Ureter (tissue), 1 donor: Measurements from ENCODE around the gene CTBP1. TPM values are rescaled to one million over a fixed set of nuclear protein-coding genes. Genes with fewer than 3 reads are reported as not detected.
"Not testable (repeated sequence)": the region's sequence is repeated elsewhere in the genome, so short reads cannot be mapped to it uniquely, and the experiment has no call there.

Experiments
- DNase-seq: peaks from one replicate; pipeline ENCODE4 v3.0.0-alpha.2; 2020; ENCODE audit warnings: low spot score
- total RNA-seq: library from RNA; stranded (reverse); gene quantifications from one replicate; pipeline ENCODE4 v1.2.4, GENCODE V29; 2023
- donor health status: DM: yes; HTN: yes; CAD: no.

The CTBP1 gene
- total RNA-seq, 1 donor from 2014 or later = 171 TPM

- DNase-seq = no peak
These were observed 10.8 kb downstream of the CTBP1 start for GRCh38 chr4:1237981-1238675.

DNA sequence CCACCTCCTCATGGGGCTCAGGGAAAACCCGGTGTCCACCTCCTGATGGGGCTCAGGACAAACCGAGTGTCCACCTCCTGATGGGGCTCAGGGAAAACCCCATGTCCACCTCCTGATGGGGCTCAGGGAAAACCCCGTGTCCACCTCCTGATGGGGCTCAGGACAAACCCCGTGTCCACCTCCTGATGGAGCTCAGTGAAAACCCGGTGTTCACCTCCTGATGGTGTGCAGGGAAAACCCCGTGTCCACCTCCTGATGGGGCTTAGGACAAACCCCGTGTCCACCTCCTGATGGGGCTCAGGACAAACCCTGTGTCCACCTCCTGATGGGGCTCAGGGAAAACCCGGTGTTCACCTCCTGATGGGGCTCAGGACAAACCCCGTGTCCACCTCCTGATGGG lies 11.7 kb downstream of the CTBP1 start:
- DNase-seq = not testable (repeated sequence)

- not testable (repeated sequence) for DNase-seq
These were observed 12.1 kb downstream of the CTBP1 start for GRCh38 chr4:1236836-1237235.

- no peak for DNase-seq
These were observed 12.8 kb downstream of the CTBP1 start for GRCh38 chr4:1236103-1236641.

DNA sequence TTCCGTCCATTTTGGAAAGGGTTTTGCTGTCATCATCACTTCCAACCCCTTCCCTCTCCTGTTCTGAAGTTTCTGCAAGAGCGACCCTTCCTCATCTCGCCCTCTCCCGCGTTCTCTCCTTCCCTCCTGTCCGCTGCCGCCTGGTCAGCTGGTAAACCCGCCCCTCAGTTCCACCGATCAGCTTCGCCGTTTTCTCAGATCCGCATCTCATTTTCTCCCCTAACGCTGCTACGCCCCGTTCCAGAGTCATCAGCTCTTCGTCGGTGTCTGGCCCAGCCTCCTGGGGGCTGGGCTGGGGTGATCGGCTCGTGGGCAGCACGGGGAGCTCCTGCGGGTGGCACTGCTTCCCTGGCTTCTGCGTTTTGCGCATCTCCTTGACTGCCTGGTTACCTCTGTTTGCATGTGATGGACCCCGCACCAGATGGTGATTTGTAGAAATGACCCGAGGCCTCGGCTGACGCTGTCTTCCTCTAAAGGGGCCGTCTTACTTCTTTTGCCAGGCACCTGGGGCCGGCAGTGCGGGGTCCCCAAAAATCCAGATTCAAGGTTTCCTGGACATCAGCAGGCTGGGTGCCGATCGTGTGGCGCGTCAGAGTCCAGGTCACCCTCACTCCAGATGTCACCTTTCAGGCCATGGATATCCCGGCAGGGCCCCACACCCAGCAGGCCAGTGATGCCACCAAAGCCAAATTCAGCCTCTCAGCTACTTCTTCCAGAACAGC lies 13.4 kb downstream of the CTBP1 start:
- DNase-seq = no peak

- no peak for DNase-seq
These were observed 14.1 kb downstream of the CTBP1 start for GRCh38 chr4:1234811-1235292.

- no peak for DNase-seq
These were observed 14.6 kb downstream of the CTBP1 start for GRCh38 chr4:1234309-1234695.

DNA sequence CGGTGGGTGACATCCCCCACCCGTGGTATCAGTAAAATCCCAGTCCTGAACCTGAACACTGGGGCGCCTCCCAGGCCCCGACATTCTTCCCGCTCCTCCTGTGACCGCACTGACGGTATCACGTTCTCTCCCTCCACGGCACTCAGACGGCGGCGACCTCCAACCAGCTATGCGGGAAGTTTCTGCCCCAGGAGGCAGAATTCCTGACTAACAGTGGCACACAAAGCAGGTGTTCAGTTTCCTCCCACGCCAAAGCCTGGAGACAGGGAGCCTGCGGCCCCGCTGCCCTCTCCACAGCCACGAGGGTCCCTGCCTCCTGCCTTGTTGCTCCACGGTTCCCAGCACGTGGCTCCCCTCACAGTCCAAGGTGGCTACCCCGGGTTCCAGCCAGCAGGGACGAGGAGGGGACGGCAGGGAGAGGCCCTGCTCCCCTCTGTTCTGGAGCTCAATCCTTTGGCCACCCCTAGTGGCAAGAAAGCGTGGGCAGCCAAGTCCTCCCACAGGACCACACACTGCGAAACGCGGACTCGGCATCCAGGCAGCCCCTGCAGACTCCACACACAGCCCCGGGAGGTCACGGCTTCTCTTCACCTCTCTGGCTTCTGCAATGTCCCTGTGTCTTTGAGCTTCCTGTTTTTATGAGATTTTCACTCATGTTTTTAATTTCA lies 15.2 kb downstream of the CTBP1 start:
- no peak for DNase-seq

DNA sequence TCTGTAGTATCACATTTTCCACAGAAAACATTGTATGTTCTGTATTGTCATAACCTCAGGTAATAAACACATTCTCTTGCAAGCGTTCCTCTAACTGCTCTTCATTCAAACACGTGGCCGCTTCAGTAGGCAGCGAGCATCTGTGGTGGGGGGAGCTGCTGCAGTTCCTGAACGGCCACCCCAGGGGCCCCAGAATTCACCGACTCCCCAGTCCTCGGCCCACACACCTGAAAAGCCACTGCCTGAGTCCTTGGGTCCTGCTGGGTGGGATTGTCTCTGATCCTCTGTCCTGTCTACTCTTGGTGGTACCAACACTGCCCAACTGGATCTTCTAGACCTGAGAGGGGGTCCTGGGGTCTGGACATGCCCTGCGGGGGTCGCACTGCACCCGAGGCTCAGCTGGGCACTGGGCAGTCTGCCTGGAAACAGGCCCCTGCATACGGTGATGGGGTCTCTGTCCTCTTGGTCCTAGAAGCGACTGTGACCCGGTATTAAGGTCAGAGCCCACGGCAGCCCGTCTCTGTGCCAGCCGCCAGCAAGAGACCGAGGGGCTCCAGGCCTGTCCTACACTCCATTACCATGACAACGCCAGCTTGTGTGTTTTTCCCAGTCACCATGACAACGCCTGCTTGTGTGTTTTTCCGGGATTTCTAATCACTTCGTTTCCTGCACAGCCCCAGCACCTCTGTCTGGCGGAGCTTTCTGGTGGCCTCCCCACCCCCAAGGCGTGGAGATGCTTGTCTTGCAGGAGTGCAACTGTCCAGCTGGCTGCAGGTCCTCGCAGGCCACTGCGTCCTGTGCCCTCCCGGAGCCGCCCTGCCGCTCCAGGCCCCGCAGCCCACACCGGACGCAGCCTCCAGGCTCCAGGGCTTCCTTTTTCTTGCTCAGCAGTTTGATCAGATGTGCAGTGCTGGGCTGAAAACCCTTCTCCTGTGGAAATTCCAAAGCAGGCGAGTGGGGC lies 16.0 kb downstream of the CTBP1 start:
- no peak for DNase-seq

DNA sequence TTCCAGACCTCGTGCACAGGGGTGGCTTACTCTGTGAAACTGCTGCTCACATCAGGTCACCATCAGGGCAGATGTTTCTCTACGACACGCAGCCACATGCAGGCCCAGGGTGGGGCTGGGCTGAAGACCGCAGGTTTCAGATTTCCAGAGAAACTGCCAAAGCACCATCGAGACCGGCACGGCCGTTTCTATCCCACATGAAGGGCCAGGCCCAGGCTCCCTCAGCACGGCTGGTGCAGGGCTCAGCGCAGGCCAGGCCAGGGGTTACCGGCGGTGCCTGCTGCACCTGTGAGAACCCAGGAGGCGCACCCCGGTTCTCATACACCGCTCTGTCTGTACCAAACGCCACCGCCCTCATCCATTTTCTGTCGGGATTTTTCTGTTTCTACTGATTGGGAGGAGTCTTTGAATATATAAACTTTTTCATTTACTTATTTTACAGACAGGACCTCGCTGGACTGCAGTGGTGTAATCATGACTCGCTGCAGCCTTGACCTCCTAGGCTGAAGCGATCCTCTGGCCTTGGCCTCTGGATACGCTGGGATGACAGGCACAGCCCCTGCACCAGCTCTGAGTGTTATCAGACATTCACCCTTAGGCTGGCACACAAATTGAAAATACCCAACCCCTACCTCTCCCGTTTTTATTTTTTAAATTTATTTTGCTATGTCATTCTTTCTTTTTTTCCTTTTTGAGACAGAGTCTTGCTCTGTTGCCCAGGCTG lies 17.1 kb downstream of the CTBP1 start:
- no peak for DNase-seq

DNA sequence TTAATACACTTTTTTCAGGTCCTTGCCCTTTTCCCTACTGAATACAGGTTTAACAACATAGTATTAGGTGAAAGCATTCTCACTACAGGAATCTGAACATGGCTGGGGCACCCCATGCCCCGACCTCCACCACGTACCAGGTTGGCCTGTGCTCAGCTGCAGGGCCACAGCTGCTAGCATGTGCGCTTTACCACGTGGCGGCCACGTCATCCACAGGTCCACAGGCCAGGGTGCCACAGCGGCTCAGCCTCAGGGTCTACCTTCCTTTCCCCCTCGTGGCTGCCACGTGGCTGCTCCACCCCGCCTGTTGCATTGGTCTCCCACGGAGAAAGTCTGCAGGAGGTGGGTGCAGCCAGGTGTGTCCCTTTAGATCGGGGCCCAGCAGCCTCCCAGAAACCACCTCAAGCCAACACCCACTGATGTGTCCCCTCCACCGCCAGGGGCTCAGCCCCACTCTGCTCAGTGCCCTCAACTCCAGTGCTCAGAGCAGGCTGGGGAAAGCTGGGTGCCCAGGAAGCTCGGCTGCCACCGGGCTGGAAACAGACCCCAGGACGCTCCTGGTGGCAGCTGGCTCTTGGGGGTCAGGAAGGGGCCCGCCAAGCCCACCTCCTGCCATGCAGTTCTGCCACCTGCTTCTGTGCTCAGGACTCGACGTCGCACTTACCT lies 17.8 kb downstream of the CTBP1 start:
- DNase-seq = no peak

DNA sequence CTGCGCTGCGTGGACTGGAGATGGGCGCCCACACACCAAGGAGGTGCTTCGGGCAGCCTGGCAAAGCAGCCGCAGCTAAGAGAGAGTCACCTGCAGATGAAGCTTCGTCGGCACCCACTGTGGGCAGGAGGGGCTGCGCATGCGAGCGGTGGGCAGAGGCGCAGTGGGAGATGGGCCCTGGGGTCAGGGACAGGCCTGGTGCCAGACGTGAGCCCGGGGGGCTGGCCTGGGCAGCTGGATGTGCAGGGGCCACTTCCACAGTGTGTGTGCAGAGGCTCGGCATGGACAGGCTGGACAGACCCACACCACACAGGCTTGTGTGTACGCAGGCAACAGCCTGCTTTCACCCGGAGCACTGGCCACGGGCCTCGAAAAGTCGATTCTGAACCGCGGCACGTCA lies 18.6 kb downstream of the CTBP1 start:
- no peak for DNase-seq

GRCh38 chr4:1229117-1229849 lies 19.6 kb downstream of the CTBP1 start:
- no peak for DNase-seq

DNA sequence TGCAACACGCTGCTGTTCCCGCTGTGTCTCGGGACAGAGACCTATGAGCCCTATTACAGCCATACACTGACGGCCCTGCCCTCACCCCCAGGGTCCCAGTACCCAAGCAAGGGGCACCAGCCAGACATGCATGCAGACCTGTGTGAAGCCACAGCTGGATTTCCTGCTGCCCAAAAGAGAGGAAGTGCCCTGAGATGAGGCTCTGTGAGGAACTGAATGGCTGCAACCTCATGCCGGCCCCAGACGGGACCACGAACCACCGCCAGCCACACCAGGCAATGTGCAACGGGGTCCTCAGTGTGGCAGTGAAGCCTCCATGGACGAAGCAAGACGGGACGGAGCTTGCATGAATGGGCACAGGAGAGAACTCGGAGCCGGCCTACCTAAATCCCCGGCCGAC lies 21.1 kb downstream of the CTBP1 start:
- DNase-seq = no peak

GRCh38 chr4:1226598-1226997 lies 22.3 kb downstream of the CTBP1 start:
- no peak for DNase-seq

- no peak for DNase-seq
These were observed 22.8 kb downstream of the CTBP1 start for GRCh38 chr4:1226144-1226481.

DNA sequence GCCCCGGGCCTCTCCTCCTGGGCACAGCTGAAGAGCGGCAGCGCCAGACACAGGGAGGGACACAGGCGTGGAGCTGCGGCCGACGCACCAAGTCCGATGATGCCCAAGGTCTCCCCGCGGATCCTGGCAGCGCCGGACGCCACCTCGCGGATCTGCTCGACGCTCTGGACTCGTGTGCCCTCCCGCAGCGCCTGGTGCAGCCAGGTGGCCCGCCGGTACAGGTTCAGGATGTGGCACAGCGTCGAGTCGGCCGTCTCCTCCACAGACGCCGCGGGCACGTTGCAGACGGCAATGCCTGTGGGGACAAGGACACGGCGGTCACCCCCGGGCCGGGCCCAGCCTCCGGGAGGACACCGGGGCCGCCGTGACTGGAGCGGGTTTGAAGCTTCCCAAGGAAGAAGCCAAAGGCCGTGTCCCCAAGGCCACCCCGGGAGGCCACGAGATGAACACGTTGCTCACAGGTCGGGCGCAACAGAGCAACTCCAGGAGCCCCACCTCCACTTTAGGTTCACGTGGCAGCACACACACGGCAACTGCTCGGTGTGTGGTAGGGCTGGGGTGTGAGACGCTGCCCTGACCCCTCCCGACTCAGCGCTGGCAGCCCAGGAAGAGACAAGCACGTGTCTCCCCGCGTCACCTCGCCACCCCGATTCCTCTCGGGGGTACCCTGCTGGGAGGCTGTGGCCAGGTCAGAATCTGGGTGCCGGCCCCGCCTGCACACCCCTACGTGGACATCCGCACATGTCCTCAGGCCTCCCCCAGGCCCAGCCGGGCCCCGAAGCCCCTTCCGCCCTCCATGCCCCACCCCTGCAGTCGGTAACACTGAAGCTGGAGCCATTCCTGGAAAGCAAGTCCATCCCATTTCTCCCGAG lies 23.4 kb downstream of the CTBP1 start:
- DNase-seq = no peak
